Mucosa of descending colon (tissue), 3 donors: ENCODE results near the gene ZNF212. TPM values are rescaled to one million over a fixed set of nuclear protein-coding genes. Genes with fewer than 3 reads are reported as not detected.

Experiments
- ATAC-seq: fragments of 200-7000 bp; cut with Tn5 transposase; one replicate; pipeline ENCODE4 v1.9.1; 2020; ENCODE audit warnings: mild to moderate bottlenecking, moderate library complexity
- DNase-seq, 3 donors: peaks; one replicate each; pipeline ENCODE4 v3.0.0-alpha.2; 2020
- H3K36me3 ChIP-seq: fragments of 200-600 bp; one replicate; pipeline ENCODE4 v1.8.0; 2021; ENCODE audit warnings: low read depth, mild to moderate bottlenecking
- H3K4me1 ChIP-seq: fragments of 200-600 bp; one replicate; pipeline ENCODE4 v1.8.0; 2021; ENCODE audit warnings: low read depth, mild to moderate bottlenecking
- H3K4me3 ChIP-seq: fragments of 200-600 bp; one replicate; pipeline ENCODE4 v1.8.0; 2021; ENCODE audit warnings: mild to moderate bottlenecking
- H3K9me3 ChIP-seq: fragments of 200-600 bp; one replicate; pipeline ENCODE4 v1.8.0; 2021; ENCODE audit warnings: mild to moderate bottlenecking
- CTCF ChIP-seq: fragments of 200-600 bp; IDR thresholded peaks from one replicate; pipeline ENCODE4 v1.8.0; 2022; ENCODE audit warnings: antibody characterized with exemption, mild to moderate bottlenecking
- intact Hi-C, 2 donors: fragments of 100-400 bp; cut with DNase I in 1 of 2; cut with micrococcal nuclease in 1 of 2; formaldehyde crosslinking; loops; one replicate each; pipeline versions ENCODE4 v1.11.0 to v1.11.1; 2022; cut with DNase I, micrococcal nuclease
- total RNA-seq, 3 donors: library from RNA; stranded (reverse); fragmentation: NEBNext Ultra II Directional in 2 of 3; extraction: Animal tissue kit (Norgen Biotek cat#: 25700) in 2 of 3; gene quantifications; one replicate each; pipeline versions ENCODE4 v1.2.1 to v1.2.4, GENCODE V29; 2021 to 2023
- donor health status: DM: no; HTN: no; CAD: no; lungs with moderate emphysema.
- donor health status: DM: no; HTN: no; CAD: no.
- donor health status: DM: no; HTN: yes; CAD: no.

Gene ZNF212
- total RNA-seq, 3 donors from 2014 or later, result 9.7 to 12.8 (median 11.9) TPM

GRCh38 chr7:149286811-149287400, 47.5 kb downstream of the ZNF212 start:
- no peaks in the 10 kb centered on the region for H3K9me3 ChIP-seq
- ATAC-seq (no peak), DNase-seq (no peak)
- no peak overlapping the region for H3K4me3 ChIP-seq
- no peaks in the 10 kb centered on the region for H3K36me3 ChIP-seq
- intact Hi-C loops, result no loop called here
- peaks cover 11% of the 10 kb centered on the region for H3K4me1 ChIP-seq
- TF ChIP-seq CTCF, result no peak

GRCh38 chr7:149287622-149288021, 48.2 kb downstream of the ZNF212 start:
- no peak for TF ChIP-seq CTCF
- H3K9me3 ChIP-seq, result no peaks in the 10 kb centered on the region
- peaks cover 11% of the 10 kb centered on the region for H3K4me1 ChIP-seq
- ATAC-seq, result no peak
- no peaks in the 10 kb centered on the region for H3K36me3 ChIP-seq
- intact Hi-C loops, result no loop called here
- no peak for DNase-seq
- H3K4me3 ChIP-seq, result no peak overlapping the region

GRCh38 chr7:149289262-149289661, 49.8 kb downstream of the ZNF212 start:
- no peaks in the 10 kb centered on the region for H3K9me3 ChIP-seq
- DNase-seq (no peak), ATAC-seq (no peak)
- no peak overlapping the region for H3K4me3 ChIP-seq
- intact Hi-C loops, result no loop called here
- TF ChIP-seq CTCF, result no peak
- no peaks in the 10 kb centered on the region for H3K36me3 ChIP-seq
- peaks cover 11% of the 10 kb centered on the region for H3K4me1 ChIP-seq

- no peaks in the 10 kb centered on the region for H3K9me3 ChIP-seq
- no peaks in the 10 kb centered on the region for H3K36me3 ChIP-seq
- no peak overlapping the region for H3K4me3 ChIP-seq
- no peak for ATAC-seq
- TF ChIP-seq CTCF, result no peak
- intact Hi-C loops, result no loop called here
- DNase-seq, result no peak
- peaks cover 6% of the 10 kb centered on the region for H3K4me1 ChIP-seq
Observed at GRCh38 chr7:149289856-149290255, 50.4 kb downstream of the ZNF212 start.

- Histone ChIP-seq H3K4me1 (no peaks in the 10 kb centered on the region), H3K36me3 (no peaks in the 10 kb centered on the region), H3K4me3 (no peak overlapping the region), H3K9me3 (no peaks in the 10 kb centered on the region)
- intact Hi-C loops, result no loop called here
- TF ChIP-seq CTCF, result no peak
- ATAC-seq (no peak), DNase-seq (no peak)
Observed at GRCh38 chr7:149291036-149291780, 51.8 kb downstream of the ZNF212 start.
